CD4-positive, alpha-beta T cell treated with Interleukin-2 at 100 ng/mL for 4 hours (primary cell): ENCODE measurements around the gene GLUD1.
"Not testable (repeated sequence)": the region's sequence is repeated elsewhere in the genome, so short reads cannot be mapped to it uniquely, and the experiment has no call there.

Experiments used
- DNase-seq: peaks from one replicate; pipeline ENCODE4 v3.0.0-alpha.2; 2020; ENCODE audit warnings: low spot score

GLUD1 gene

DNA sequence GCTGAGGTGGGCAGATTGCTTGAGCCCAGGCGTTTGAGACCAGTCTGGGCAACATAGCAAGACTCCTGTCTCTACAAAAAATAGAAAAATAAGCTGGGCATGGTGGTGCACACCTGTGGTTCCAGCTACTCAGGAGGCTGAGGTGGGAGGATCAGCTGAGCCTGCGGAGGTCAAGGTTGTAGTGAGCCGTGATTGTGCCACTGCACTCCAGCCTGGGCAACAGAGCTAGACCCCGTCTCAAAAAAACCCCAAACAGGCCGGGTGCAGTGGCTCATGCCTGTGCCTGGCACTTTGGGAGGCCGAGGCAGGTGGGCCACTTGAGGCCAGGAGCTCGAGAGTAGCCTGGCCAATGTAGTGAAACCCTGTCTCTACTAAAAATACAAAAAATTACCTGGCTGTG lies 51.1 kb downstream of the GLUD1 start:
- not testable (repeated sequence) for DNase-seq

DNA sequence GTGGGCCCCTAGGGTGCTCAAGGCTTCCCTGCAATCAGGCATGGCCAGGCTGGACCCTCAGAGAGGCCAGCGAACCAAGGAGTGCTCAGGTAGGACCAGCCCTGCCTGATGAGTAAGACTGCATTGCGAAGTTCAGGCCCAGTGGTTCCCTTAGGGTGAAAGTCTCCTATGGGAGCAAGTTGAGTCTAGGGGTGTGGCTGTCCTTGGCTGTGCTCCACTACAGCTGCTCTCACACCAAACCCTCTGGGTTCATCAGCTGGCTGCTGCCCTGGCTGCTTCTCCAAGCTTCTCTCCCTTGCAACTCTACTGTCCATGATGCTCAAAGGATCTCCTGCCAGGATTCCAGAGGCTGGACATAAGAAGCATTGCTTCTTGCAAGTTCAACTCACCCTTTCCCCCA lies 55.9 kb downstream of the GLUD1 start:
- no peak for DNase-seq

DNA sequence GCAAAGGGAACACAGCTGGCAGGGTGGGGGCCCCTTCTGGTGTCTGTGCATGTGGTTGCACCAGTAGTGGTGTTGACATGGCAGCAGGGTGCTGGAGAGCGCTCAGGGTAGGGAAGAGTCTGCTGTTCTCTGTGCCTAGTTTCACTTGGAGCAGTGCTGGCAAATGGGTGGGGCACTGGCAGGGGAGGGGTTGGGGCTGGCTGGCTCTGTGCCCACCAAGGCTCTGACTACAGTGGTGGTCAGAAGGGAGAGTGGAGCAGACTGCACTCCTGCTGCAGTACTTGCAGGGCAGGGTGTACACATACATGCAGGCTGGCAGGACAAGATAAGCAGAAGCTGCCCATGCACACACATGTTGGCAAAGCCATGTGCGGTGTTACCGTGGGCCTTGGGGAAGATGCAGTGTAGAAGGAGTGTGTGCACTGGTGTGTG lies 56.3 kb downstream of the GLUD1 start:
- DNase-seq = no peak

DNA sequence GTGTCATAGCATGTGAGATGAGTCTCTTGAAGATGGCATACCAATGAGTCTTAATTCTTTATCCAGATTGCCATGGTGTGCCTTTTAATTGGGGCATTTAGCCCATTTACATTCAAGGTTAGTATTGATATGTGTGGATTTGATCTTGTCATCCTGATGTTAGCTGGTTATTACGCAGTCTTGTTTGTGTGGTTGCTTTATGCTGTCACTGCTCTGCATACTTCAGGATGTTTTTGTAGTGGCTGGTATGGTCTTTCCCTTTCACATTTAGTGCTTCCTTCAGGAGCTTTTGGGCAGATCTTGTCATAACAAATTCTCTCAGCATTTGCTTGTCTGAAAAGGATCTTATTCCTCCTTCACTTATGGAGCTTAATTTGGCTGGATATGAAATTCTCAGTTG lies 58.0 kb downstream of the GLUD1 start:
- no peak for DNase-seq

DNA sequence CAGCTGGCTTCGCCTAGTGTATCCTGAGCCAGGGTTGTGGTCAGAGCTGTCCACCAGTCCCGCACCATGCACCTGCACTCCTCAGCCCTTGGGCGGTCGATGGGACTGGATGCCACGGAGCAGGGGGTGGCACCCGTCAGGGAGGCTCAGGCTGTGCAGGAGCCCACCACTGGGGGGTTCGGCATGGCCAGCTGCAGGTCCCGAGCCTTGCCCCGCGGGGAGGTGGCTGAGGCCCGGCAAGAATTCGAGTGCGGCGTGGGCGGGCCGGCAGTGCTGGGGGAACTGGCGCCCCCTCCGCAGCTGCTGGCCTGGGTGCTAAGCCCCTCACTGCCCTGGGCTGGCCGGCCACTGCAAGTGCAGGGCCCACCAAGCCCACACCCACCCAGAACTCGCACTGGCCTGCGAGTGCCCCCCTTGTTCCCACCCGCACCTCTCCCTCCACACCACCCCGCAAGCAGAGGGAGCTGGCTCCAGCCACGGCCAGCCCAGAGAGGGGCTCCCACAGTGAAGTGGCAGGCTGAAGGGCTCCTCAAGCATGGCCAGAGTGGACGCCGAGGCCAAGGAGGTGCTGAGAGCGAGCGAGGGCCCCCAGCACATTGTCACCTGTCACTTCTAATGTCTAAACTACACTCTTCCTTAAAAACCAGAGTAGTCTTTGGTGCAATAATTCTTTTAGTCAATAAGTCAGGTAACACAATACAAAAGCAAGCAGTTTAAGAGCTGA lies 63.6 kb downstream of the GLUD1 start:
- DNase-seq = no peak

DNA sequence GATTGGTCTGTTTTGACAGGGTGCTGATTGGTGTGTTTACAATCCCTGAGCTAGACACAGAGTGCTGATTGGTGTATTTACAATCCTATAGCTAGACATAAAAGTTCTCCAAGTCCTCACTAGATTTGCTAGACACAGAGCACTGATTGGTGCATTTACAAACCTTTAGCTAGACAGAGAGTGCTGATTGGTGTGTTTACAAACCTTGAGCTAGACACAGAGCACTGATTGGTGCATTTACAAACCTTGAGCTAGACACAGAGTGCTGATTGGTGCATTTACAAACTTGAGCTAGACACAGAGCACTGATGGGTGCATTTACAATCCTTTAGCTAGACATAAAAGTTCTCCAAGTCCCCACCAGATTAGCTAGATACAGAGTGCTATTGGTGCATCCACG lies 64.2 kb downstream of the GLUD1 start:
- DNase-seq = not testable (repeated sequence)

DNA sequence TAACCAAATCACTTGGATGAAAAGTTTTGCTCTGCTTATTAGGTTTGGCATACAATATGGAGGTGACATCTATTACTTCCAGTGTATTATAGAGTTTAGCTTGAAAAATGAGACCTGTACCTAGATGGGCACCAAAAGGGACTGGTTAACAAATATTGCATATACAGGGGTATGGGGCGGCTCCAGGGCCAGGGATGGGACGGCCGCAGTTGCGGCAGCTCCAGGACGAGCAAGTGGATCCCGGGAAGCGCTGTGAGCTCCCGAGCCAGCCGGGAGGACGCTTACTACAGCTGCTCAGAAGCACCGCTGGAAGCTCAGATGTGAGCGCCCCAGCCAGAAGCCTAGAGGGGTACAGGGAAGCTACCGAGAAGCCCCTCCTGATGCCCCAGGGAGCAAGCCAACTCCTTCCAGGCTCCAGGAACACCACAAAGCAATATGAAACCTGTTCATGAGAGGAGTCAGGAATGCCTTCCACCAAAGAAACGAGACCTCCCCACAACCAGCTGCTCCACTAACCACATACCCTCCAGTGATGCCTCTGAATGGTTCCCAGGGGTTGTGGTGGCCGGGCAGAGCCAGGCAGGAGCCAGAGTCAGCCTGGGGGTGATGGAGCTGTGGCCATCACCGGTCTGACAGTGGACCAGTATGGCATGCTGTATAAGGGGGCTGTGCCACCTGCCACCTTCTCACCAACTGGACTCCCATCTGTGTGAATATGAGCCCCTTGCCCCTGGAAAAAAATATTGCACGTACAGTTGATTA lies 67.7 kb downstream of the GLUD1 start:
- DNase-seq = not testable (repeated sequence)

DNA sequence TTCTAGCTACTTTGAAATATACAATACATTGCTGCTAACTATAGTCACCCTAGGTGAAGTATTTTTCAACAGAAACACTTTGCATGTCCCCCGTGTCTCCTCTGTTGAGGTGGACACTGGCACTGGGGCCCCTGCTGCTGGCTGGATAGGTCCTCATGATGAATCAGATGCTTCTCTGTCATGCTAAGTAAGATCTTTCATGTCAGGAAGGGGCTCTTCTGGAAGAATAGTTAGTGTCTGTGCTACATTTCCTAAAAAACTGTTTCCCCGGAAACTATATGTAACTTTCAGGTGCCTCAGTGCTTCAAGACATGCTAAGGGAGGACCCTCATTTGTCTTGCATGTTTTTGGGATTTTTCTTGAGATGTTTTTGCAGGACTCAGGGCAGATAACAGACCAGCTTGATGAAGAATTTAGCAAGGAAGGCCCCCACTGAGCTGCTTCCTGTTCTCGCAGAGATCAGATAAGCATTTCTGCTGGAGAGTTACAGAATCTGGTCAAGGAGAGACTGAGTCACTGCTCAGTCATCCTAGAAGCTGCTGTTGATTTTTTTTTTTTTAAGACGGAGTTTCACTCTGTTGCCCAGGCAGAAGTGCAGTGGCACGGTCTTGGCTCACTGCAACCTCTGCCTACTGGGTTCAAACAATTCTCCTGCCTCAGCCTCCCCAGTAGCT lies 69.2 kb downstream of the GLUD1 start:
- DNase-seq = not testable (repeated sequence)

DNA sequence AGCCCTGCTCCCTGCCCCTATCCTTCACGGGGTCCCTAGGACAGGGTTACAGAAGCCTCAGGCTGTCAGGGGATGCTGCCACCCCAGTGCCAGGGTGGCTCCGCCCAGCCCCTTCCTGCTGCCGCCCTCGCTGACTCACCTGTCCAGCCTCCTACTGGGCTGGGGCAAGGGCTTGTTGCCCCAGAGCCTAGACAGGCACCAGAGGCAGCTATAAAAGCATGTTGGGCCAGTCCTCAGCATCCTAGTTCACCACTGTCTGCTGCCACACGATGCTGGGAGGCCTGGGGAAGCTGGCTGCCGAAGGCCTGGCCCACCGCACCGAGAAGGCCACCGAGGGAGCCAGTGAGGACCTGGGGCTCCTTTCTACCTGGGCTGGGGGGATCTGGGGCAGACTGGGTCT lies 74.6 kb downstream of the GLUD1 start, which contains the start of gene FAM25A:
TSS of gene FAM25A (plus strand) at position 239 of the 400 bp plus-strand sequence. CDS start at position 270, 31 bp downstream.
- DNase-seq = not testable (repeated sequence)

DNA sequence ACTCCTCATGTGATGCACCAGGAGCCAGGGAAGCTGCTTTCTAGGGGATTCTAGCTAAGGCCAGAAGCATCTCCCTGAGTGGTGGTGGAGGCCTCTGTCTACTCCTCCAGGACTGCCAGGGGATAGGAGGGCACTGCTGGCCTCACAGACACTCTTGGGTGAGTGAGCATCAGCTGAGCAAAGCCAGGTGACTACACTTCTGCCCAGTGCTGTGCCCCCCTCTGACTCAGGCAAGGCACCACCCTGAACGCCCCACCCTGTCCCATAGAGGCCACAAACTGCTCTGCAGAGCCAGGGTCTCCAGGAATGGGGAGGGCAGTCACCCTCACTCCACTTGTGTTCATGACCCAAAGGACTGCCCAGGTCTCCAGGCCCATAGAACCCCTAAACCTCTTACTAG lies 75.1 kb downstream of the GLUD1 start:
- not testable (repeated sequence) for DNase-seq

DNA sequence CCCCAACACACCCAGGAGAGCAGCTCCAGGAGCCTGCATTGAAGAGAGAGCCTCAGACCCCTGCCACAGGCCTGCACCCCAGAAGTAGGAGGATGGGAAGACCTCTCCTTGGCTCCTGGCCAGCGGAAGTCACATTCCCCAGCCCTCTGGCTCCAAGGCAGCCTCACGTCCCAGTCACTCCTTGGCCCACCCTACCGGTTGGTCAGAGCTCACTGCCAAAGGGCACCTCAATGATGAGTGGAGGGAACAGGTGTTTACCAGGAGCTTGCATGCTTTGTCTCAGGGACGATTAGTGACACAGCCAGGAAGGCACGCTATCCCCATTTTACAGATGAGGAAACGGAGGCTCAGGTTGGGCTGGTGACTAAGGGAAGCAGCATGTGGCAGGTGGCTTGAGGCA lies 75.6 kb downstream of the GLUD1 start:
- DNase-seq = not testable (repeated sequence)

DNA sequence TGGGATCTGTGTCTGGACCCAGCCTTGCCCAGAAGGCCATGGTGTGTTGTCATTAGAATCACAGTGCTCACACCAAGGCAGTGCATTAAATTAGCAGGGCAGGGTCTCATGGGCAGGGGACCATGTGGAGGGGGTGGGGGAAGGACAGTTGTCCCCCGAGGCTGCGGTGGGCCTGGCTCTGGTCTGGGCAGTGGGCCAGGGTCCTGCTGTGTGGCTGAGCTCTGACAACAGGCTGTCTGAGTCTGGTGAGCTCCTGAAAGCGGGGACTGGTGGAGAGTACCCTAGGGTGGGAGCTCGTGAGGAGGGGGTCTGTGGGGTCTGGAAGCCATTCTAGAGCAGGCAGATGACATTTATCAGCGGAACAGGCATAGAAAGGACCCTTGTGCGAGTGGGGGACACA lies 76.5 kb downstream of the GLUD1 start:
- DNase-seq = not testable (repeated sequence)

DNA sequence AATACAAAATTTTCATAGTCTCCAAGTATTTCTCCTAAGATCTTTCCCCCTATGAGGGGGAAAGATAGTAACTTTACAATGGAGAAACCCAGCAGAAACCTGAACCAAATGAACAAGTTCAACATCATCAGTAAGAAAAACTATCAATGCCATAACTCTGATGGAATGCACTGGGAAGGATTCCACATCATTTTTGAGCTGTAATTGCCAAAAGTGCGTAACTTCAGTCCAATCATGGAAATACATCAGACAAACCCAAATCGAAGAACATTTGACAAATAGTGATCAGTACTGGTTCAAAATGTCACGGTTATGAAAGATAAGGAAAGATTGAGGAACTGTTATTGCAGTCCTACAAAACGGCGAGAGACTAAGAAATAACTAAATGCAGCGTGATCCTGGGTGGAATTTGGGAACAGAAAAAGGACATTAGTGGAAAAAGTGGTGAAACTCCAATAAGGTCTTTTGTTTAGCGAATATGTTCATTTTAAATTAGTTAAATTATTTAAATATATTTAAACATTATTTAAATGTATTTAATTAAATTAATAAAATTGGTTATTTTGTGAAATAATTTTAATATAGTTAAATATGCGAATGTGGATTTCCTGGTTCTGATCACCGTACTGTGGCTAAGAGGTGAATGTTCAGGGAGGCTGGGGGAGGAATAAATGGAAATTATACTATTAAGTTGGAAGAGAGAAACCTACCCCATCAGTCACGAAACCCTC lies 79.5 kb downstream of the GLUD1 start:
- not testable (repeated sequence) for DNase-seq

DNA sequence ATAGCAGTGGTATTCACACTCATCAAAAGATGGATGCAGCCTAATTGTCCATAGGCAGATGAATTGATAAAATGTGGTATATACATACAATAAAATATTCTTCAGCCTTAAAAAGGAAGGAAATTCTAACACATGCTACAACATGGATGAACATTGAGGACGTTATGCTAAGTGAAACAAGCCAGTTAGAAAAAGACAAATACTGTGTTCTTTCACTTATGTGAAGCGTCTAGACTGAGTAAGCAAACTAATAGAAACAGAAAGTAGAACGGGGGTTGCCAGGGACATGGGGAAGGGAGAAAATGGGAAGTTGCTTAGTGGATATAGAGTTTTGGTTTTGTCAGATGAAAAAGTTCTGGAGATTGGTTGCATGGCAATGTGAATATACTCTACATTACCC lies 81.1 kb downstream of the GLUD1 start:
- DNase-seq = not testable (repeated sequence)

DNA sequence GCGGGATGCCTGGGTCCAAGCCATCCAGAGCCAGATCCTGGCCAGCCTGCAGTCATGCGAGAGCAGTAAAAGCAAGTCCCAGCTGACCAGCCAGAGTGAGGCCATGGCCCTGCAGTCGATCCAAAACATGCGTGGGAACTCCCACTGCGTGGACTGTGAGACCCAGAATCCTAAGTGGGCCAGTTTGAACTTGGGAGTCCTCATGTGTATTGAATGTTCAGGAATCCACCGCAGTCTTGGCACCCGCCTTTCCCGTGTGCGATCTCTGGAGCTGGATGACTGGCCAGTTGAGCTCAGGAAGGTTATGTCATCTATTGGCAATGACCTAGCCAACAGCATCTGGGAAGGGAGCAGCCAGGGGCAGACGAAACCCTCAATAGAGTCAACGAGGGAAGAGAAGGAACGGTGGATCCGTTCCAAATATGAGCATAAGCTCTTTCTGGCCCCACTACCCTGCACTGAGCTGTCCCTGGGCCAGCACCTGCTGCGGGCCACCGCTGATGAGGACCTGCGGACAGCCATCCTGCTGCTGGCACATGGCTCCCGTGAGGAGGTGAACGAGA lies 85.4 kb downstream of the GLUD1 start:
- DNase-seq = not testable (repeated sequence)

DNA sequence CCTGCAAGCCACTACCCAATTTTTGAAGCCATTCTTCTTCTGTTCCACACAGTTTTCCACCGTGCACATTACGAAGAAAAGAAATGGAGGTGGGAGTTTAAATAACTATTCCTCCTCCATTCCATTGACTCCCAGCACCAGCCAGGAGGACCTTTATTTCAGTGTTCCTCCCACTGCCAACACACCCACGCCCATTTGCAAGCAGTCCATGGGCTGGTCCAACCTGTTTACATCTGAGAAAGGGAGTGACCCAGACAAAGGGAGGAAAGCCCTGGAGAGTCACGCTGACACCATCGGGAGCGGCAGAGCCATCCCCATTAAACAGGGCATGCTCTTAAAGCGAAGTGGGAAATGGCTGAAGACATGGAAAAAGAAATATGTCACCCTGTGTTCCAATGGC lies 86.3 kb downstream of the GLUD1 start:
- DNase-seq = not testable (repeated sequence)

DNA sequence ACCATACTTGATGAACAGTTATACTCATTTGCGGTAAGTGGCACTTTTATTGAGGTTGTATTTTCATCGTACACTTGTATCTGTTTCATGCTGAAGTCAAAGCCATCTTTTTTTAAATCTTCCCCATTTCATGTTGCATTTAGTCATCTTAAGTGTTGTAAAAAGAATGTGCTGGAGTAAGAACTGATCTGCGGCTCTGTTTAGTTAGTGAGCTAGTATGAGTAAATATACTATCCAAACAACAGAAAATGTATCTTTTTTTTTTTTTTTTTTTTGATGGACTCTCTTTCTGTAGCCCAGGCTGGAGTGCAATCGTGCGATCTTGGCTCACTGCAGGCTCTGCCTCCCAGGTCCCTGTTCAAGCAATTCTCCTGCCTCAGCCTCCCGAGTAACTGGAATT lies 87.0 kb downstream of the GLUD1 start:
- DNase-seq = not testable (repeated sequence)

DNA sequence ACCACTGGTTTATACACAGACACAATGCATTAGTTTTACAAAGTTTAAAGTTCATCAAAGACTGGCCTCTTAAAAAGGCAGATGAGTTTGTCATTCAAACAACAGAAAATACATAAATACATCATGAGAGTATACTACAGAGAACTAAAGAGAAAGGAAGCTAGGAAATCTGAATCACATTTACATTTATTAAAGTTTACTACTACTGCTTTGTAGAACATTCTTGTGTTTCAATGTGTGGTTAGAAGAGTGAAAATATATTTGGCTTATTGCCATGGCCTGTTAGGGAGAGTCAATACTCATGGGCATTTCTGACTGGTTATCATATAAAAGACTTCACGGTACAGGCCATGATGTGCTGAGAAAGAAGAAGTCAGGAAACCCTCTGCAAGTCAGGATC lies 87.5 kb downstream of the GLUD1 start:
- not testable (repeated sequence) for DNase-seq

DNA sequence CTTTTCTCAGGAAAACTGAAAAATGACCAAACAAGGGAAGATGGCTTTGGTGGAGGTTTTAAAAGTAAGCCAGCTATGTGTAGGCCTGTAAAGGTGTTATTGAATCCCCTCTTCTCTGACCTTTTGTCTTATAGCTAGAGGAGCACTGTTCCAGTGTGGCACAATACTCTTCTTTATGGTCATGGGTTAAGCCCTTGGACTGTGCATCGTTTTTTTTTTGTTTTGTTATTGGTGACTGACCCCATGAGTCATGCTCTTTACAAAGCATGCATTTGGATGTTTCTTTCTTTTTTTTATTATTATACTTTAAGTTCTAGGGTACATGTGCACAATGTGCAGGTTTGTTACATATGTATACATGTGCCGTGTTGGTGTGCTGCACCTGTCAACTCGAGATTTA lies 94.2 kb downstream of the GLUD1 start:
- no peak for DNase-seq
